GM12801 (cell line): ENCODE data around the gene C17orf113.

Experiments
- TF ChIP-seq, protein P1 (sequence below): IDR thresholded peaks from one replicate; pipeline ENCODE4 v1.5.1; 2011; ENCODE audit warnings: control low read depth; ENCODE audit not compliant: insufficient read length; ENCODE audit errors: extremely low read depth

The C17orf113 gene

DNA sequence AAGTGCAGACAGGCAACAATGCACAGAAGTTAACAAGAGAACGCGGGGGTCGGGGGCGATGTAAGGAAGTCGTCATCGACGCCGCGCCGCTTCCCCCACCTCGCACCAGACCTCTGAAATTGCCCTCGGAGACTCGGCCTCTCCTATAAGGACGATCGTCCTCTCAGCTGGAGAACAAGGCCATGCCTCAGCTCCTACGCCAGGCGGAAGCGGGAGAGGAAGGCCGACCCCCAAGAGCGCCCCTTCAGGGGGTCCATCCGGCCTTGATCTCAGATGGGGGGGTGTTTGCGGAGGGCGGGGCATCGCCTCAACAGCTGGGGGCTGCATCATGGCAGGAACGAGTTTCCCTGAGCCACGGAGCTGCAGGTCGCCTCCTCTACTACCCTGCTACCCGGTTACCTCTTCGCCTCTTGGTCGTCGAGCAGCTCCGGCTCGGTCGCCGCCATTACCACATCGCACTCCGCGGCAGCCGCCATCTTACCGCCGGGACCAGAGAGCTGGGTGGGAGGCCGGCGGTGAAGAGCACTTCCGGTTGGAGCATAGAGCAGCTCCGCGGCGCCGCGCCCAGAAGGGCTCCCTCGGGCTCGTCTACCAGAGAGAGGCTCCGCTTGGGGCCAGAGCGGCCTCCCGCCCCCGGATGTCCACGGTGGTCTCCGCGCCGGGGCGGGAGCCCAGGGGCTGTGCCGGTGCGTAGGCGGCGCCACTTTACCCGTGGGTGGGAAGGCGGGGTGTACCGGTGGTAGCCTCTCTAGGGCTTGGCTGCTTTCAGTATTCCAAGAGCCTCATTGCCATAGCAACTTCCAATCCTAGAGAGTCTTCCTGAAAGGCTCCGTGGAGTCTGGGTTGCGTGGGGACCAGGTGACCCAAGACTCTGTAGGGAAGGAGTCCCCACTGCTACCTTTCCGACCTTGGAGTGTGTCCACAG is 33.2 kb downstream of the C17orf113 start, which contains the start of gene DNAJC7:
TSS of gene DNAJC7 (minus strand) at position 499 of the 925 bp plus-strand sequence. CDS start at position 476, 23 bp downstream.
- TF ChIP-seq, protein P1, sequence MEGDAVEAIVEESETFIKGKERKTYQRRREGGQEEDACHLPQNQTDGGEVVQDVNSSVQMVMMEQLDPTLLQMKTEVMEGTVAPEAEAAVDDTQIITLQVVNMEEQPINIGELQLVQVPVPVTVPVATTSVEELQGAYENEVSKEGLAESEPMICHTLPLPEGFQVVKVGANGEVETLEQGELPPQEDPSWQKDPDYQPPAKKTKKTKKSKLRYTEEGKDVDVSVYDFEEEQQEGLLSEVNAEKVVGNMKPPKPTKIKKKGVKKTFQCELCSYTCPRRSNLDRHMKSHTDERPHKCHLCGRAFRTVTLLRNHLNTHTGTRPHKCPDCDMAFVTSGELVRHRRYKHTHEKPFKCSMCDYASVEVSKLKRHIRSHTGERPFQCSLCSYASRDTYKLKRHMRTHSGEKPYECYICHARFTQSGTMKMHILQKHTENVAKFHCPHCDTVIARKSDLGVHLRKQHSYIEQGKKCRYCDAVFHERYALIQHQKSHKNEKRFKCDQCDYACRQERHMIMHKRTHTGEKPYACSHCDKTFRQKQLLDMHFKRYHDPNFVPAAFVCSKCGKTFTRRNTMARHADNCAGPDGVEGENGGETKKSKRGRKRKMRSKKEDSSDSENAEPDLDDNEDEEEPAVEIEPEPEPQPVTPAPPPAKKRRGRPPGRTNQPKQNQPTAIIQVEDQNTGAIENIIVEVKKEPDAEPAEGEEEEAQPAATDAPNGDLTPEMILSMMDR, result no peak

DNA sequence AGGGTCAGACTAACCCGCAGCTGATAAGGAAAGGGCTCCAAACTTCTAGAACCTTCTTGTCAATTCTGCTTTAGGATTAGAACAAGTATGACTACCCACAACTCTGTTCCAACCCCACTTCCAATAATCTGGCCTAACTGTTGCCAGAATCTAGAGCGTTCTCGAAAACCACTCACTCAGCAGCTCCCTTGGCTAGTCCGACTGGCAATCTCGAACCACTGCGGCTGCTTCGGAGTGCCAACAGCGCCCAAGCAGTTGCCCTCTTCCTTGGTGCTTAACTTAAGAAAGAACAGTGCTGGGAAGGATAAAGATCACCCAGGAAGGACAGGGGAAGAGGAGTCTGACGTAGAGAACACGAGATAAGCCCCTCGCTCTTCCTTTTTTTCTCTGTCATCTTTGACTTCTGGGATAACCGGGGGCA is 34.0 kb downstream of the C17orf113 start:
- TF ChIP-seq, protein P1, result no peak

DNA sequence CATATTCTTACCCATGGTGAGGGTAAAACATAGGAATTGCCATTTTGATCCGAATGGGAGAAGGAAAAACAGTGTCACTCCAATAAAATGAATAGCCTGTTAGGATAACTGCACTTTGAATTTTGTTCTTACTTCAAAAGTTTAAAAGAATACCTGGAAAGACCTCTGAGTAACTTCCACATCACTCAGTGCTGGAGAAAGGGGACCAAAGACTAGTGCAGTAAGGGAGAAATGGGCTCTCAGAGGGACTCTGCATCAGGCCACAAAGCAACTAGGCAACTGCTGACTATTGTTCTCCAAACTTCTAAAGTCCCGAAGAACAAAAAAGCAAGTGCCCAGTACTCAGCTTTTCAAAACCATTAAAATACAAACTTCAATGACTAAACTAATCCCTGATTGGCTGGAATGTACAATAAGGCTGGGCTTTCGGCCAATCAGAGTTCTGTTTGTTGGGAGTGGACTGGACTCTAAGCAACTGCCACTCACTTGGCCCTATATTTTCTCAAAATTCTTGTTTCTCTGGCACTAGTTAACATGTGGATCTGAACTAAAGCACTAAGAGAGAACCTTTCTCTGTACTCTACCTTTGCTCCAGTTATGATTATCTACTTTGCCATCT is 39.4 kb downstream of the C17orf113 start:
- TF ChIP-seq, protein P1, result no peak

DNA sequence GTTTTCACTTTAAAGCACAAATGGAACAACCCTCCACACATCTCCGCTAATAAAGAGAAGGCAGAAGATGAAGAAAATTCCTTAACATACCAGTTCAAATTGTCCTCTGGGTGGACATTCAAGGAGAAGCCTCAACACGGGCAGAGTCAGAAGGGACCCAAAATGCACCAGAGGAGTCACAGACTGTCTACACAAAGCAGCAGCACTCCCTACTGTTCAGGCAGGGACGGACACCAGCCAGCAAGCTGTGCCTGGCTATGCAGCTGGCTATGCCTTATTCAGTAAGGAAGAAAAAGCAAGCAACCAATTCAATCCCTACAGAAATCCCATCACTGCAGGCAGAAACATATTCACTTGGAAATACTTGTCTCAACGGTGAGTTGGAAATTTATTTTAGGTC is 41.2 kb downstream of the C17orf113 start:
- TF ChIP-seq, protein P1, result no peak

DNA sequence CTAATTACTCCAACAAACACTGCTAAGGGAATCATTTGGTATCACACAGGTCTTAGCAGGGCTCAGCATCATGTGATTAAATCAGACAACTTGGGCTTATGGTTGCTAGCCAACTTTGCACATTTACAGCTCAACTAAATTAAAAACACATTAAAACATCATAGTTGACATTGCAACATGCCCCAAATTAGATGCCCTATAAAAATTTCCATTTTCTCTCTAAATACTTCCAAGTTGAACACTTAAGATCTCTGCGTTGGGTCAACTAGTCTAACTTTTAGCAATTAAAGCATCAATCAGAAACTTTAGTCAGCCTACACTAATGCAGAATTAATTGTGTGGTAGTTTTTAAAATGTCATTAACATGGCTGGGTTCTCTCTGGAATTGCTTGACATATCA is 45.2 kb downstream of the C17orf113 start:
- TF ChIP-seq, protein P1, result no peak

DNA sequence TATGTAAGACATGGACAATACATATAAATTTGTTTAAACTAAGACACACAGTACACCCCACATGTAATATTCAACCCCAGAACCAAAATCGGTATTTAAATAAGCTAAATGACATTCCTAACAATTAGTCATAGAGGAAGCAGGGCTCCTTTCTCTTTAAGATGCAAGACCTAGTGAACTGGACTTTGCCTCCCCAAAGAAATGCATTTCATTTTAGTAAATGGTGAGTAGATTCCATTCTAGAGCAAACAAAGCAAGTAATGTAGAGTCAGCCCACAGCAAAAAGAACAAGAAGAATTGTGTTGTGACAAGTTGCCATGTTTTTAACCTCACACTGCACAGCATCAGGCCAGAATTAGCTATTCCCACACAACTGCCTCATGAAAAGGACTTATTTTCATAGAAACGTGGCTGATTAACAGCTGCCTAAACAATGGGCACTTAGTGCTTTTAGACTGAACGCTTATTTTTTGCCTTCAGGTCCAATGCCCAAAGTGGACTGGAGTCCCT is 47.6 kb downstream of the C17orf113 start:
- TF ChIP-seq, protein P1, result no peak

DNA sequence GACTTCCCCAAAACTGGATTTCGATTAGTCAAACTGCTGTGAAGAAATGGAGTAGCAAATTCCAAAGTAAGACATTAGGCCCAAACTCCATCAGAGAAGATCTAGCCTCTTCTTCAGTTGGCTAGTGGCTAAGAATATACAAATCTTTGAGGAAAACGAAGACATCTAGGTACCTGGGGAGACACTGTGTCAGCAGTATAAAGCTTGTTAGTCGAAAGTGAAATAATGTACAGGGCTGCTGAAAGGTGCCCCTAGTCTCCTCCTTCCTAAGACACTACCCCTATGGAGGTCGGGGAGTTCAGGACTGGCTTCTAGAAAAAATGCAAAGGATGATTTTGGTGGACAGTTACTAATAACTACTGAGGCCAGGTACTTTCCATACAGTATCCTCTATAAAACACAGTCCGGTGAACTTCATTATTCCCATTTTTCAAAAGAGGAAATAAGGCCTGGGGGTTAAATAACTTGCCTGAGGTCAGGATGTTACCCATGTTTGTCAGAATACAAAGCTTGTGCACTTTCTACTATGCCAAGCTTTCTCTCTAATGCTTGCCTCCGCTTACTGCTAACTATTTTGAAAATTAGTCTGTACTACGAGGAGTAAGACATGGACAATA is 48.1 kb downstream of the C17orf113 start:
- TF ChIP-seq, protein P1, result no peak
